Natural killer cell treated with Interleukin-12 subunit alpha and Interleukin-12 subunit beta and Interleukin-15 and Interleukin-18, amount 100 ng/mL, for 72 hours (primary cell): ENCODE results near the gene TYW1. TPM values are rescaled to one million over a fixed set of nuclear protein-coding genes. Genes with fewer than 3 reads are reported as not detected.
"Not testable (repeated sequence)": the region's sequence is repeated elsewhere in the genome, so short reads cannot be mapped to it uniquely, and the experiment has no call there.

ENCODE experiments used
- ATAC-seq, 2 donors: fragments of 150-1000 bp; cut with Tn5 transposase in 1 of 2; sonication (Bioruptor Pico), chemical (Tn5 transposase) in 1 of 2; 2 replicates each; pipeline ENCODE4 v1.10.0; 2021
- DNase-seq: peaks from one replicate; pipeline ENCODE4 v3.0.0; 2022; ENCODE audit warnings: low spot score
- H3K27ac Mint-ChIP-seq, 2 donors: 1 replicate in 1 of 2; 2 replicates in 1 of 2; pipeline ENCODE4 v1.8.0; 2022; ENCODE audit warnings: mixed read lengths in 2 of 2, mild to moderate bottlenecking in 1 of 2, moderate library complexity in 1 of 2
- H3K27me3 Mint-ChIP-seq, 2 donors: 1 replicate in 1 of 2; 2 replicates in 1 of 2; pipeline ENCODE4 v1.8.0; 2022; ENCODE audit warnings: mixed read lengths in 2 of 2
- H3K36me3 Mint-ChIP-seq: one replicate; pipeline ENCODE4 v1.8.0; 2022; ENCODE audit warnings: mixed read lengths
- H3K4me1 Mint-ChIP-seq, 2 donors: 1 replicate in 1 of 2; 2 replicates in 1 of 2; pipeline ENCODE4 v1.8.0; 2022; ENCODE audit warnings: low read depth in 2 of 2, mixed read lengths in 2 of 2, mild to moderate bottlenecking in 1 of 2
- H3K4me3 Mint-ChIP-seq: one replicate; pipeline ENCODE4 v1.8.0; 2022; ENCODE audit warnings: mixed read lengths
- H3K9me3 Mint-ChIP-seq: 2 replicates; pipeline ENCODE4 v1.8.0; 2022; ENCODE audit warnings: mixed read lengths
- total RNA-seq, 2 donors: library from RNA; stranded (reverse); gene quantifications; one replicate each; pipeline ENCODE4 v1.2.3, GENCODE V29; 2022

TYW1 gene
- total RNA-seq, 2 donors from 2014 or later: 17.5 to 25.5 TPM

DNA sequence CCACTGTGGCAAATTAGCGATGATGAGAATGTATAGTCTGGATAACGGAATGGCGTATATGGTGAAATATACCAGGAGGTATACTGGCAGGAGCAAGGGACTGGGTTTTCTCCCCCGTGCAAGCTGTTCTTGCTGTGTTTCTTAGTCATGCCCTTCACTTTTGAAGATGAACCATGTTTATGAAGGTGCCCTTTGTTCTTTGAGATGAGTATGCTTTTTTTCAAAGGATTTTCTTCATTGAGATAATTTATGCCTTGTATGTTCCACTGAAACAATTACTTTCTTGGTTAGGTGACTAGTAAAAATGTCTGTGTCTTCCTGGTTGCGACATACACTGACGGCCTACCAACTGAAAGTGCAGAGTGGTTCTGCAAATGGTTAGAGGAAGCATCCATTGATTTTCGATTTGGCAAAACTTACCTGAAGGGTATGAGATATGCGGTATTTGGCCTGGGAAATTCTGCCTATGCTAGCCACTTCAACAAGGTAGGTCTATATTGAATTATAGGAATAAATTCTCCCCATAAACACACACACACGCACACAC is 17.5 kb downstream of the TYW1 start:
- peaks cover 14% of the 10 kb centered on the region for H3K36me3 Mint-ChIP-seq
- not testable (repeated sequence) for H3K4me1 Mint-ChIP-seq, H3K9me3 Mint-ChIP-seq, H3K27ac Mint-ChIP-seq, H3K27me3 Mint-ChIP-seq, ATAC-seq, DNase-seq, H3K4me3 Mint-ChIP-seq

DNA sequence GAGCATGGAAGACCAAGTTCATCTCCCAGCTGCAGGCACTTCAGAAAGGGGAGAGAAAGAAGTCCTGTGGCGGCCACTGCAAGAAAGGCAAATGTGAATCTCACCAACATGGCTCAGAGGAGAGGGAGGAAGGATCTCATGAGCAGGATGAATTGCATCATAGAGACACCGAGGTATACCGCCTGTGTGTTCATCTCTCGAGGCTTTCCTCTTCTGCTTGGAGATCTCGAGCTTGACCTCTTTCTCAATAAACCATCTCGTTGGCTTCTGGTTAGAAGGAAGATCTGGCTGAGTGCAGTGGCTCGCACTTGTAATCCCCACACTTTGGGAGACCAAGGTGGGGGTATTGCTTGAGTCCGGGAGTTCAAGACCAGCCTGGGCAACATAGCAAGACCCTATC is 21.3 kb downstream of the TYW1 start:
- H3K4me1 Mint-ChIP-seq, ATAC-seq, H3K27me3 Mint-ChIP-seq, DNase-seq, H3K4me3 Mint-ChIP-seq, H3K9me3 Mint-ChIP-seq: not testable (repeated sequence)
- peaks cover 33% of the 10 kb centered on the region for H3K36me3 Mint-ChIP-seq
- H3K27ac Mint-ChIP-seq: peak overlapping the region in 1 of 2 donors; percentile 65

DNA sequence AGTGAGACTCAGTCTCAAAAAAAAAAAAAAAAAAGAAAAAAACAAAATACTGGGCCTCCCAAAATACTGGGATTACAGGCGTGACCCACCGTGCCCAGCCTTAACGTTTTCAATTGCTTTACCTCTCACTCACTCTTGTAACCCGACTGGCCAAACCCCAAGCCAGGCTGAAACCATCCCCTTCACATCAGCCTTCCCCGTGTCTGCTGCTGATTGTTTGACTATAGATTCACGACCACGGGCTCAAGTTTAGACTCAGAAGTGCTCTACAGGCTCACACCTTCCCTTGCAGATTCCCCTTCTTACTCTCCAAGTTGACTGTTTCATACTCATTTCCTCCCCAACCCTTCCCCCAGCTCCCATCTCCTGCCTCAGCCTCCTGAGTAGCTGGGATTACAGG is 22.3 kb downstream of the TYW1 start:
- Mint-ChIP-seq H3K36me3 (peaks cover 33% of the 10 kb centered on the region), H3K27ac (no peak overlapping the region)
- no peak for DNase-seq

DNA sequence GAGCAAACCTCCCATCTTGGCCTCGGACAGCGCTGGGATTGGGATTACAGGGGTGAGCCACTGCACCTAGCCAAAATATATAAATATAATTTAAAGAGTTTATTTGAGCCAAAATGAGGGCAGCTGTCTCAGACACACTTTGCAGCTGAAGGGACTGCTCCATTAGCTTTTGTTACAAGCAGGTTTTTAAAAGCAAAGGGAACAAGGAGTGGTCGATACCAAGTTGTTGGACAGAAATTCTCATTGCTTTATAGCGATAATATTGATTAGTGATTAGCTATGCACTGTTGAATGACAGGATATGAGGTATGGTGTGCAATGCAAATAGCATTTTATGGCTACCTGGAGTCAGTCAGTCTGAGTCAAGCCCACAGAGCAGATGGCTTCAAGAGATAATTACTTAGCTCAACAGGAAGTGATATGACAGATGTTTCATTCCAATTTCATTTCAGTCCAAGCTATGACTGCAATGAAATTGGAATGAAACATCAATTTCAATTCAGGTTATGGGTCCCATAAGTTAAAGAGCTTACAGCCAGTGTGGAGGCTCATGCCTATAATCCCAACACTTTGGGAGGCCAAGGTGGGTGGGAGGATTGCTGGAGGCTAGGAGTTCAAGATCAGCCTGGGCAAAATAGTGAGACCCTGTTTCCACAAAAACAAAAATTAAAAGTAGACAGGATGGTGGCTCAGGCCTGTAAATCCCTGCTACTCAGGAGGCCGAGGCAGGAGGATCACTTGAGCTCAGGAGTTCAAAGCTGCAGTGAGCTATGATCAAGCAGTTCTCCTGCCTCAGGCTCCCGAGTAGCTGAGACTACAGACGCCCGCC is 23.1 kb downstream of the TYW1 start:
- peak in 1 of 2 donors; percentile 47 for ATAC-seq
- H3K27me3 Mint-ChIP-seq: no peaks in the 10 kb centered on the region
- no peak for DNase-seq
- H3K4me3 Mint-ChIP-seq: no peak overlapping the region
- peaks cover 0 to 4% of the 10 kb centered on the region in 2 donors for H3K4me1 Mint-ChIP-seq
- H3K9me3 Mint-ChIP-seq: no peaks in the 10 kb centered on the region
- H3K27ac Mint-ChIP-seq: no peak overlapping the region
- peaks cover 33% of the 10 kb centered on the region for H3K36me3 Mint-ChIP-seq

More for the DNA sequence above, 22.3 kb downstream of the TYW1 start:
- Mint-ChIP-seq H3K4me3 (no peak overlapping the region), H3K9me3 (no peaks in the 10 kb centered on the region), H3K4me1 (peaks cover 0 to 4% of the 10 kb centered on the region in 2 donors), H3K27me3 (no peaks in the 10 kb centered on the region)
- ATAC-seq: peak in 1 of 2 donors; percentile 49

DNA sequence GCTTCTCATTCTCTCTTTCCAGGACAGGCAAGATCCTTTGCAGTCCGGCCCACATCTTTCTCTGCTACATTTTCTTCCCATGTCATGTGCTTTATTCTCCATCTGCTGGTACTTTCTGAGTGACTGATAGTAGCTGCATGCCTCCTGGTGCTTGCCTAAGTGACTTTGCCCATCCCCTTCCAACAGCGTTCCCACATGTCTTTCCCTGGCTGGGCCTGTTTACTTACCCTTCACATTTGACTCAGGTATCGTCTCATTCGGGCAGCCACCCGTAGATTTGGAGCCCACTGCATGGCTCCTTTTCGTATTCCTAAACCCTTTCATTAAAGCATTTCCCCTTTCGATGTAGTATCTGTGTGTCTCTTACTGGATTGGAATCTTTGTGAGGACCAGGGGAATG is 24.6 kb downstream of the TYW1 start:
- Mint-ChIP-seq H3K4me1 (peaks cover 0 to 4% of the 10 kb centered on the region in 2 donors), H3K9me3 (no peaks in the 10 kb centered on the region), H3K4me3 (no peak overlapping the region), H3K36me3 (peaks cover 33% of the 10 kb centered on the region), H3K27ac (no peak overlapping the region), H3K27me3 (no peaks in the 10 kb centered on the region)
- DNase-seq (no peak), ATAC-seq (no peak)

DNA sequence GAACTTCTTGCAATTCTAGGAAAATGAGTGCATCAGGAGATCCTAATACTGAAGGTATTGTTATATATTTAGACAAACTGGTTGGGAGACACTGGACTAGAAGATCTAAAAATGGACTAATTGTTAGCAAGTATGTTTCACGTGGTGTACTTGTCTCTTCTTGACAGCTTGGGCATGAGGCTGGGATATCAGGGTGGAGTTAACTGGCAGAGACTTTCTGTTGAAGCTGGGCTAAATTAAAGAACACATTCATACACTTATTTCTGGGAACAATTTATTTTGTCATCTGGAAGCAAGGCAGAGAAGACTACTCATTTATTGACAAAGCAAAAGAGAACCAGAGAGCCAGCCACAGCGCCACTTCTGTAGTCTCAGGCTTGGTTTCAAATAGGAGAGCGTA is 25.9 kb downstream of the TYW1 start:
- Mint-ChIP-seq H3K27ac (no peak overlapping the region), H3K36me3 (peaks cover 32% of the 10 kb centered on the region), H3K9me3 (no peaks in the 10 kb centered on the region), H3K4me1 (peaks cover 0 to 4% of the 10 kb centered on the region in 2 donors), H3K4me3 (no peak overlapping the region), H3K27me3 (no peaks in the 10 kb centered on the region)
- ATAC-seq (no peak), DNase-seq (no peak)

DNA sequence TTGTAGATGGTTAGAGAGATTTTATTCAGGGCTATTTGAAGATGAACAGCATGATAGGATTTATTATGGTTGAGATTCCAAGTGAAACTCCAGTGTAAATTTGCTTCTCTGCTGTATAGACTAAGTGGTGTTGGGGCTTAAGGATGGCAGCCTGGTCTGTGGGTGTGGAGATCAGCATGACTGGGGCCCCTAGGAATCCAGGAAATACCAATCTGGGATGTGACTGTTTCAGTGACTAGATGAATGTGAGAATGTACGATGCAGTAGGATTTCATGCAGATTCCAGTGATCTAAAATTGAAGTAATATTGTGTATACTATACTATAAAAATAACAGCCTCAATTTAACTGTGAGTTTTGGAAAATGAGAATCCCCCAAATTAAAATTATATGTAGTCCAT is 28.8 kb downstream of the TYW1 start:
- H3K4me1 Mint-ChIP-seq, H3K27me3 Mint-ChIP-seq, DNase-seq, ATAC-seq, H3K9me3 Mint-ChIP-seq, H3K27ac Mint-ChIP-seq, H3K4me3 Mint-ChIP-seq: not testable (repeated sequence)
- peaks cover 16% of the 10 kb centered on the region for H3K36me3 Mint-ChIP-seq

DNA sequence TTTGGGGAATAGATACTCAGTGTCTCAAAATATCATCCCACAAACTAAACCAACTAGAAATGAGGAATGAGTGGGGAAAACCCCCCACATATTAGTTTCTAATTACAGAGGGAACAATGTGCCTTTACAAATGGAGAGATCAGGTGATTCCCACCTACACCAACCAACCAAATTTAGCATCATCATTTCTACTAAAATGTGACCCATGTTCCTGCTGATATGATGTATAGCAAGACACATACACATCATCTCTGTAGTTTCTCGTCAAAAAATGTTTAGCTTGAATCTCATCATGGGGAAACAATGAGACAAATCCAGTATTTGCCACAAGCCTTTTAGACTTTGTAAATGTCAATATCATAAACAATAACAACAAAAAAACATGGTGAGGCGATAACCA is 35.1 kb downstream of the TYW1 start:
- not testable (repeated sequence) for H3K9me3 Mint-ChIP-seq, H3K27me3 Mint-ChIP-seq, H3K36me3 Mint-ChIP-seq, H3K4me1 Mint-ChIP-seq, H3K4me3 Mint-ChIP-seq, DNase-seq, H3K27ac Mint-ChIP-seq, ATAC-seq

DNA sequence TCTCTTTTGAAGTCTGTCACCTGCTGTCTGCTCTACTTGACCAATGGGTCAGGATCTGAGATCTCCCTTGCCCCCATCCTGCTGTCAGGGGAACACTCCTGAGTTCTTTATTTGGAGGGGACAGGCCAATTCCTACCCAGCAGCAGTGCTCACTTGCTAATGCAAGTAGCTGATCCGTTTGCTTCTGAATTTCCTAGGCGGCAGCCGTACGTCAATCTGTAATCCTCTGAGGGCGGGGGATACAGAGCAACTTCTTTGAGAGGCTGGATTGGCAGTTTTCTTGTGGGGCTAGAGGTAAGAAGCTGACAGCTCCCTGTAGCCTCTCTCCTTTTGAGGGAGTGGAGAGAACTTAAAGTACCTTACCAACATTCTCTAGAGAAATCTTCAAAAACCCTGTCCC is 36.6 kb downstream of the TYW1 start:
- no peak overlapping the region for H3K27ac Mint-ChIP-seq
- H3K4me3 Mint-ChIP-seq: no peak overlapping the region
- ATAC-seq (no peak), DNase-seq (no peak)
- H3K9me3 Mint-ChIP-seq: no peaks in the 10 kb centered on the region
- H3K27me3 Mint-ChIP-seq: no peaks in the 10 kb centered on the region
- no peaks in the 10 kb centered on the region for H3K4me1 Mint-ChIP-seq
- H3K36me3 Mint-ChIP-seq: peaks cover 4% of the 10 kb centered on the region

DNA sequence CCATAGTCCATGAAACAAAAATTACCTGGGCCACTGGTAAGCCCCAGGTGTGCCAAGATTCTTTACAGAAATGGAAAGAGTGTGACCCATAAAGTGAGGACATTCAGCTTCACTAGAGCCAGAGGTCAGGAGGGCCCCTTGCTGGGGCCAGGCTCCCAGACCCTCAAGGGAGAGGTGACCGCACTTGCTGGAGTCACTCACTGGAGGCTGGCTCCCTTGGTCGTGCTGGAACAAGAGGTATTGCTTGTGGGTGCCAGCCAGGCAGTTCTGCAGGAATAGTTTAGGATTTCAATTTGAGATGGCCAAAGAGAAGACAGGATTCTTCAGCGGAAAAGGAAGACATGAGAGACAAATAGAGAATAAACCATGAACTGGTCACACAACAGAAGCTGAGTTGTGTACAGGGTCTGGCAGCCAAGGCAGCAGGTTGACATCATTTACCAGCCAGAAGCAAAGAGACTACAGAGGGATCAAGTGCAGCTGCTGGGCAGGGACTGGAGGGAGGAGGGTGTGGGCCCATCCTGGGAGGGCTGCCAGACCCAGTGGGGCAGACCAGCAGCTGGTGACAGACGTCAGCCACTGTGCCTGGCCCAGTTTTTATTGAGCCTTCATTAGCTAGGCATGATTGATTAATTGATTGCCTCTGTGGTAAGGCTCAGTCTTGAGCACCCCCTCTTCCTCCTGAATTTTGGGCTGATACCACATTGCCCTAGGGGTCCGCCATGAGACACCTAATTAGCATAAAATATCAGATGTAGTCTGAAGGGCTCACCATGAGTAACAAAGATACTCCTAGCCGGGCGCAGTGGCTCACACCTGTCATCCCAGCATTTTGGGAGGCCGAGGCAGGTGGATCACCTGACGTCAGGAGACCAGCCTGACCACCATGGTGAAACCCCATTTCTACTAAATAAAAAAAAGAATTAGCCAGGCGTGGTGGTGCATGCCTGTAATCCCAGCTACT is 40.1 kb downstream of the TYW1 start:
- DNase-seq, H3K4me3 Mint-ChIP-seq, H3K27me3 Mint-ChIP-seq, ATAC-seq, H3K27ac Mint-ChIP-seq, H3K36me3 Mint-ChIP-seq, H3K9me3 Mint-ChIP-seq, H3K4me1 Mint-ChIP-seq: not testable (repeated sequence)

DNA sequence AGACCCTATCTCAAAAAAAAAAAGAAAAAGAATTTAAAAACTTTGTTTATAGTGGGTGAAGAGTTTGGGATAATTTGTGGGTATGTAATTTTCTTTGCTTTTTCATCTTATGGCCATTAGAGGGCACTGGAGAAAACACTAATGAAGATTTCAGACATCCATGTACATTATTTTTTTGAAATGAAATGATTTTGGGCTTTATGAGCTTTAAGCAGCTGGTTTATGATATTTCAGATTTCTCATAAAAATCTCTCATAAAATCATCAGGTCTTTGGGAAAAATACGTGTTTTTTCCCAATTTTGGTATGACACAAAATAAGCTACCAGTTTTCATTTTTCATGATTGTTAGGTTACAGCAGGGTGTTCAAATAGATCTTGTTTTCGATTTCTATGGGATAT is 44.2 kb downstream of the TYW1 start:
- not testable (repeated sequence) for ATAC-seq, H3K9me3 Mint-ChIP-seq, H3K27me3 Mint-ChIP-seq, H3K4me1 Mint-ChIP-seq, H3K4me3 Mint-ChIP-seq, H3K36me3 Mint-ChIP-seq, DNase-seq, H3K27ac Mint-ChIP-seq

DNA sequence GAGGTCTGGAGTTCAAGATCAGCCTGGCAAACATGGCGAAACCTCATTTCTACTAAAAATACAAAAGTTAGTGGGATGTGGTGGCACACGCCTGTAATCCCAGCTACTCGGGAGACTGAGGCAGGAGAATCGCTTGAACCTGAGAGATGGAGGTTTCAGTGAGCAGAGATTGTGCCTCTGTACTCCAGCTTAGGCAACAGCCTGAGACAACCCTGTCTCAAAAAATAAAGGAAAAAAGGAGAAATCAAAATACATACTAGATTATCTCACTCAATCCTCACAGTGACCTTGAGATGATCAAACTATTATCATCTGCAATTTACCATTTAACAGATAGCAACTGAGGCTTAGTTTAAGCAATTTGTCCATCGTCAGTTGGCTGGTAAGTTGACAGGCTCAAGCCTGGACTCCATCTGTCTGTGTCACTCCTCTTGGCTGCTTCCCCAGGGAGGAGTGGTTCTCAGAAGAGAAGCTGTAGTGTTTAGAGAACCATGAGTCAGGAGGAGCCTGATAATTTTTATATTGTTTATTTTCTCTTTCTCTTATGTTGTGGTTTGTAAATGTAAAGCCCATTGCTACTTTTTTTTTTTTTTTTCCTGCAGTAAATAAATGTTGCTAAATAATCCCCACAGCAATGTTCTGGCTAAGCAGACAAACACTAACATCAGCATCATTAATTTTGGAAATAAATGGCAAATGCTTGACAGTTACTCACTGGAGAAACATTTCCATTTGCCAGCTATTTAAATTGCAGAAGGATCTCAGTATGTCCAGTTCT is 46.3 kb downstream of the TYW1 start:
- H3K27me3 Mint-ChIP-seq, H3K9me3 Mint-ChIP-seq, ATAC-seq, H3K36me3 Mint-ChIP-seq, H3K4me3 Mint-ChIP-seq, DNase-seq, H3K4me1 Mint-ChIP-seq: not testable (repeated sequence)
- peak overlapping the region in 1 of 2 donors; percentile 10 for H3K27ac Mint-ChIP-seq

DNA sequence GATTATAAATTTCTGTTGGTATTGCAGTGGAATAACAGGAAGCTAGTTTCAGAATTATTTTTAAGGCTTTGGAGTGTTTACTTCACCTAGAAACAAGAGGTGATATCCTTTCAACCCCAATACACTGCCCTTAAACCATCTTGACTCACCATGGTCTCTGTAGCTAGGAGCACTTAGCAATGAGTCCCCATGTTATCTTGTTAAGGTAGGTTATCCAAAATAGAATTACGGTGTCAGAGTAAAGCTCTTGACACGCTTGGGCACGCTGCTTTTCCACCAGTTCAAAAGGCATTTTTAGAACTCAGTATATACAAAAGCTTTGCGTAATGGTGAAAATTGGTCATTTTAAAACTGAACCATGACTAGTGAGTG is 46.9 kb downstream of the TYW1 start:
- not testable (repeated sequence) for H3K9me3 Mint-ChIP-seq, ATAC-seq, DNase-seq, H3K36me3 Mint-ChIP-seq, H3K27me3 Mint-ChIP-seq, H3K4me1 Mint-ChIP-seq, H3K27ac Mint-ChIP-seq, H3K4me3 Mint-ChIP-seq
